IMR-90 (cell line): ENCODE data around the gene TMEM238. TPM values are rescaled to one million over a fixed set of nuclear protein-coding genes. Genes with fewer than 3 reads are reported as not detected.

Experiments used
- ATAC-seq: fragments of 200-7000 bp; cut with Tn5 transposase; 2 replicates; pipeline ENCODE4 v1.9.1; 2020; ENCODE audit warnings: low read depth, mild to moderate bottlenecking, moderate library complexity
- BruUV-seq: library from RNA; stranded (reverse); fragments of 400-500 nt; replicated peaks from 2 replicates; lab custom pipeline; 2021; lab: Mats Ljungman, UMichigan
- CTCF ChIA-PET: fragments of 300-600 bp; formaldehyde crosslinking; extraction: SDS; loops from one replicate; lab custom pipeline; 2021; ENCODE audit warnings: antibody characterized with exemption; lab: Yijun Ruan, JAX
- POLR2A ChIA-PET: fragments of 300-600 bp; sonication (Branson Sonifier 250); formaldehyde crosslinking; loops from one replicate; lab custom pipeline; 2022; ENCODE audit warnings: antibody characterized with exemption; ENCODE audit not compliant: unreplicated experiment; lab: Charles Lee
- DNase-seq: peaks from one replicate; pipeline ENCODE4 v3.0.0; 2013
- H2AFZ ChIP-seq: replicated peaks from 2 replicates; pipeline ENCODE3; 2013; ENCODE audit warnings: low read length, mild to moderate bottlenecking; ENCODE audit not compliant: poor library complexity
- H2AK5ac ChIP-seq: 2 replicates; pipeline ENCODE4 v1.6.1; 2013; ENCODE audit warnings: low read depth, low read length, inconsistent platforms
- H2AK9ac ChIP-seq: replicated peaks from 2 replicates; pipeline ENCODE3; 2013; ENCODE audit warnings: mild to moderate bottlenecking, low read depth, low read length, moderate library complexity; ENCODE audit not compliant: poor library complexity
- H2BK120ac ChIP-seq: 2 replicates; pipeline ENCODE4 v1.6.1; 2013; ENCODE audit warnings: low read depth, low read length, inconsistent platforms
- H2BK15ac ChIP-seq: 3 replicates; pipeline ENCODE4 v1.6.1; 2013; ENCODE audit warnings: low read depth, low read length, inconsistent platforms
- H2BK20ac ChIP-seq: 2 replicates; pipeline ENCODE4 v1.6.1; 2013; ENCODE audit warnings: low read depth, mild to moderate bottlenecking, inconsistent platforms, low read length, moderate library complexity
- H2BK5ac ChIP-seq: 2 replicates; pipeline ENCODE4 v1.6.1; 2013; ENCODE audit warnings: mild to moderate bottlenecking, low read depth, low read length, inconsistent platforms; ENCODE audit not compliant: poor library complexity, severe bottlenecking
- H3K14ac ChIP-seq: replicated peaks from 2 replicates; pipeline ENCODE4 v1.6.1; 2013; ENCODE audit warnings: low read depth, low read length, inconsistent platforms
- H3K18ac ChIP-seq: 2 replicates; pipeline ENCODE4 v1.6.1; 2013; ENCODE audit warnings: low read depth, low read length, control low read depth
- H3K23ac ChIP-seq: 2 replicates; pipeline ENCODE4 v1.6.1; 2013; ENCODE audit warnings: low read depth, low read length, inconsistent platforms
- H3K27ac ChIP-seq: 2 replicates; pipeline ENCODE4 v1.5.1; 2013; ENCODE audit warnings: mild to moderate bottlenecking, control low read depth, low read length; ENCODE audit not compliant: insufficient read depth
- H3K27me3 ChIP-seq: 2 replicates; pipeline ENCODE4 v1.6.1; 2013; ENCODE audit warnings: low read length; ENCODE audit not compliant: control insufficient read depth, insufficient read depth
- H3K36me3 ChIP-seq: 2 replicates; pipeline ENCODE4 v1.6.1; 2013; ENCODE audit warnings: low read length, mixed read lengths; ENCODE audit not compliant: control insufficient read depth, insufficient read depth
- H3K4ac ChIP-seq: 2 replicates; pipeline ENCODE4 v1.6.1; 2013; ENCODE audit warnings: low read depth, low read length, inconsistent platforms
- H3K4me1 ChIP-seq: 2 replicates; pipeline ENCODE4 v1.6.1; 2013; ENCODE audit warnings: low read length, mixed read lengths; ENCODE audit not compliant: control insufficient read depth, insufficient read depth
- H3K4me2 ChIP-seq: 2 replicates; pipeline ENCODE4 v1.6.1; 2013; ENCODE audit warnings: low read depth, mild to moderate bottlenecking, control low read depth, low read length, moderate library complexity
- H3K4me3 ChIP-seq: 2 replicates; pipeline ENCODE4 v1.5.1; 2013; ENCODE audit warnings: low read depth, mild to moderate bottlenecking, control low read depth, low read length, moderate library complexity; ENCODE audit not compliant: insufficient read depth
- H3K56ac ChIP-seq: 2 replicates; pipeline ENCODE4 v1.6.1; 2013; ENCODE audit warnings: low read length, inconsistent platforms; ENCODE audit not compliant: insufficient read depth; ENCODE audit errors: extremely low read depth
- H3K79me1 ChIP-seq, 2 experiments: 2 replicates each; pipeline ENCODE4 v1.6.1; 2013; ENCODE audit warnings: low read length in 2 of 2, inconsistent platforms in 1 of 2, low read depth in 1 of 2
- H3K9ac ChIP-seq: 2 replicates; pipeline ENCODE4 v1.6.1; 2013; ENCODE audit warnings: low read depth, low read length, control low read depth
- H3K9me1 ChIP-seq: 2 replicates; pipeline ENCODE4 v1.6.1; 2013; ENCODE audit warnings: low read length, inconsistent platforms; ENCODE audit not compliant: insufficient read depth
- H3K9me3 ChIP-seq: 2 replicates; pipeline ENCODE4 v1.6.1; 2013; ENCODE audit warnings: low read length; ENCODE audit not compliant: control insufficient read depth, insufficient read depth
- H4K20me1 ChIP-seq: 2 replicates; pipeline ENCODE4 v1.6.1; 2013; ENCODE audit warnings: low read length, inconsistent platforms; ENCODE audit not compliant: insufficient read depth
- H4K5ac ChIP-seq: 2 replicates; pipeline ENCODE4 v1.6.1; 2013; ENCODE audit warnings: mild to moderate bottlenecking, low read depth, low read length, control low read depth
- H4K8ac ChIP-seq, 2 experiments: 2 replicates each; pipeline ENCODE4 v1.6.1; 2013; ENCODE audit warnings: low read depth in 2 of 2, low read length in 2 of 2, control low read depth in 1 of 2, inconsistent platforms in 1 of 2
- H4K91ac ChIP-seq: 2 replicates; pipeline ENCODE4 v1.6.1; 2013; ENCODE audit warnings: low read depth, low read length, inconsistent platforms; ENCODE audit not compliant: insufficient read depth
- BHLHE40 ChIP-seq: fragments of 150-350 bp; IDR thresholded peaks from 2 replicates; pipeline ENCODE4 v1.6.1; 2016; ENCODE audit warnings: mild to moderate bottlenecking, low read depth, low read length
- CEBPB ChIP-seq: IDR thresholded peaks from 2 replicates; pipeline ENCODE4 v1.6.1; 2012; ENCODE audit warnings: low read depth, low read length, improper control_type of control experiment
- CHD1 ChIP-seq: IDR thresholded peaks from 2 replicates; pipeline ENCODE4 v1.6.1; 2012; ENCODE audit warnings: low read depth, low read length, improper control_type of control experiment
- MAFK ChIP-seq: IDR thresholded peaks from 2 replicates; pipeline ENCODE4 v1.6.1; 2012; ENCODE audit warnings: low read depth, low read length, improper control_type of control experiment
- MAZ ChIP-seq: IDR thresholded peaks from 2 replicates; pipeline ENCODE4 v1.6.1; 2012; ENCODE audit warnings: low read depth, mild to moderate bottlenecking, low read length, improper control_type of control experiment, moderate library complexity, borderline replicate concordance
- MXI1 ChIP-seq: IDR thresholded peaks from 2 replicates; pipeline ENCODE4 v1.6.1; 2012; ENCODE audit warnings: low read depth, mild to moderate bottlenecking, low read length, moderate library complexity, borderline replicate concordance
- NFE2L2 ChIP-seq: fragments of 150-350 bp; IDR thresholded peaks from 2 replicates; pipeline ENCODE4 v1.6.1; 2016; ENCODE audit warnings: low read depth, mild to moderate bottlenecking, low read length
- POLR2A ChIP-seq: IDR thresholded peaks from 2 replicates; pipeline ENCODE4 v1.6.1; 2012; ENCODE audit warnings: mild to moderate bottlenecking, low read depth, low read length
- RAD21 ChIP-seq: IDR thresholded peaks from 2 replicates; pipeline ENCODE4 v1.6.1; 2012; ENCODE audit warnings: low read length, improper control_type of control experiment
- RCOR1 ChIP-seq: IDR thresholded peaks from 2 replicates; pipeline ENCODE4 v1.6.1; 2012; ENCODE audit warnings: mild to moderate bottlenecking, low read length, improper control_type of control experiment; ENCODE audit not compliant: insufficient replicate concordance
- RFX5 ChIP-seq: IDR thresholded peaks from 2 replicates; pipeline ENCODE4 v1.8.0; 2012; ENCODE audit warnings: low read depth, mild to moderate bottlenecking, low read length, moderate library complexity
- SMC3 ChIP-seq: fragments of 150-350 bp; IDR thresholded peaks from 2 replicates; pipeline ENCODE4 v1.6.1; 2016; ENCODE audit warnings: low read depth, mild to moderate bottlenecking, antibody characterized with exemption, low read length, moderate library complexity
- WGBS, 2 experiments: methylation state at CpG; one replicate each; pipeline versions ENCODE4 v1.1.5 to v1.1.7; 2013; ENCODE audit warnings: missing lambda C conversion rate in 2 of 2; ENCODE audit not compliant: insufficient read length in 1 of 2; ENCODE audit errors: extremely low coverage in 2 of 2; 5-methylcytosine and 5-hydroxymethylcytosine counted together
- dilution Hi-C: fragments of 300-500 bp; cut with HindIII; formaldehyde crosslinking; loops from one replicate; pipeline ENCODE4 v1.14.3; 2018; ENCODE audit warnings: low sequenced_read_pairs; ENCODE audit not compliant: unreplicated experiment
- in situ Hi-C: fragments of 300-500 bp; cut with MboI; formaldehyde crosslinking; loops from 3 replicates; pipeline ENCODE4 v1.14.3; 2019; ENCODE audit warnings: low sequenced_read_pairs, inconsistent platforms, mixed read lengths
- intact Hi-C: fragments of 100-400 bp; cut with micrococcal nuclease; formaldehyde crosslinking; loops from 2 replicates; pipeline ENCODE4 v1.10.0; 2022
- polyA plus RNA-seq, 3 experiments: library from polyadenylated mRNA; depleted of rRNA; stranded (reverse); fragments of >200 nt; gene quantifications; 2 replicates each; pipeline ENCODE4 v1.2.3, GENCODE V29; 2012; ENCODE audit warnings: low replicate concordance in 1 of 3
- total RNA-seq: library from RNA; depleted of rRNA; stranded (reverse); fragments of >200 nt; gene quantifications from 2 replicates; pipeline ENCODE4 v1.2.3, GENCODE V29; 2012
- TF ChIP-seq, protein P1 (sequence below): conservative IDR thresholded peaks from 2 replicates; pipeline ENCODE4 v1.5.1; 2012; ENCODE audit warnings: mild to moderate bottlenecking, low read depth, low read length, improper control_type of control experiment
- TF ChIP-seq, protein P2 (sequence below): fragments of 150-350 bp; IDR thresholded peaks from 2 replicates; pipeline ENCODE4 v1.6.1; 2016; ENCODE audit warnings: low read depth, mild to moderate bottlenecking, low read length, moderate library complexity, borderline replicate concordance

The TMEM238 gene
- total and polyA plus RNA-seq, 2 of the 4 experiments (the other 2 are of a cell fraction): not detected

DNA sequence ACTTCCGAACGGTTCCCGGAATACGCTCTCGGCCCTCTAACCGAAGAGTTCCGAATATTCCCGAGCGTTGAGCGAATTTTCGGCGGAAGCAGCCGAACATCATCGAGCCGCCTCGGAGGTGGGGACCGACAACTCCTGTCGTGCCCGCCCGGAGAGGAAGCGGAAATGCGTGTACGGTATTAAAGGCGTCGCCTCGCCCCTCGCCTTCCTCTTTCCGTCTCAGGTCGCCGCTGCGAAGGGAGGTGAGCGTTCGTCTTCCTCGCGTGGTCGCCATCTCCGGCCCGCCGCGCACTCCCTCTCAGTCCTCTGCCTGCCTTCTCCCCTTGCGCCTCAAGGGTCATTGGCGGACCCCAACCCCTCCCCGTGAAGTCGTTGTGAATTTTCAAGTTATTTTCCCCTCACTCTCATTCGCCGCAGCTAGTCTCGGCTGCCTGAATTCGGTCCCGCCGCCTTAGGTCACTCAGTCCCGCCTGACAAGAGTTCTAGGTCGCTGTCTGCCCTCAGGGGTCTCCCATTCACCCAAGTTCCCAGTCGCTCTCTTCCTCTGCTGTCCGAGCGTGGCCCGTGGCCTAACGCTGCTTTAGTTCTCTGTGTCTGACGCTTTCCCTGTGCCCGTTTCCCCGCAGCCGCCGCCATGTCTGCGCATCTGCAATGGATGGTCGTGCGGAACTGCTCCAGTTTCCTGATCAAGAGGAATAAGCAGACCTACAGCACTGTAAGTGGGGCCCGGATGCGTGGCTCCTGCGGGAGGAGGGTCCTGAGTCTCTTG, 1.8 kb upstream of the TMEM238 start, which contains the start of gene RPL28:
TSS of gene RPL28 (plus strand) at position 209 of the 769 bp plus-strand sequence. CDS start at position 635, 426 bp downstream.
- in situ Hi-C loops: loop anchor here (10.0 kb wide), 1 partner anchor 91 kb away; no protein-coding TSS in a partner anchor
- TF ChIP-seq, protein P1, sequence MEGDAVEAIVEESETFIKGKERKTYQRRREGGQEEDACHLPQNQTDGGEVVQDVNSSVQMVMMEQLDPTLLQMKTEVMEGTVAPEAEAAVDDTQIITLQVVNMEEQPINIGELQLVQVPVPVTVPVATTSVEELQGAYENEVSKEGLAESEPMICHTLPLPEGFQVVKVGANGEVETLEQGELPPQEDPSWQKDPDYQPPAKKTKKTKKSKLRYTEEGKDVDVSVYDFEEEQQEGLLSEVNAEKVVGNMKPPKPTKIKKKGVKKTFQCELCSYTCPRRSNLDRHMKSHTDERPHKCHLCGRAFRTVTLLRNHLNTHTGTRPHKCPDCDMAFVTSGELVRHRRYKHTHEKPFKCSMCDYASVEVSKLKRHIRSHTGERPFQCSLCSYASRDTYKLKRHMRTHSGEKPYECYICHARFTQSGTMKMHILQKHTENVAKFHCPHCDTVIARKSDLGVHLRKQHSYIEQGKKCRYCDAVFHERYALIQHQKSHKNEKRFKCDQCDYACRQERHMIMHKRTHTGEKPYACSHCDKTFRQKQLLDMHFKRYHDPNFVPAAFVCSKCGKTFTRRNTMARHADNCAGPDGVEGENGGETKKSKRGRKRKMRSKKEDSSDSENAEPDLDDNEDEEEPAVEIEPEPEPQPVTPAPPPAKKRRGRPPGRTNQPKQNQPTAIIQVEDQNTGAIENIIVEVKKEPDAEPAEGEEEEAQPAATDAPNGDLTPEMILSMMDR: no peak
- no peak for TF ChIP-seq RCOR1
- no peak for TF ChIP-seq SMC3
- TF ChIP-seq, protein P2, sequence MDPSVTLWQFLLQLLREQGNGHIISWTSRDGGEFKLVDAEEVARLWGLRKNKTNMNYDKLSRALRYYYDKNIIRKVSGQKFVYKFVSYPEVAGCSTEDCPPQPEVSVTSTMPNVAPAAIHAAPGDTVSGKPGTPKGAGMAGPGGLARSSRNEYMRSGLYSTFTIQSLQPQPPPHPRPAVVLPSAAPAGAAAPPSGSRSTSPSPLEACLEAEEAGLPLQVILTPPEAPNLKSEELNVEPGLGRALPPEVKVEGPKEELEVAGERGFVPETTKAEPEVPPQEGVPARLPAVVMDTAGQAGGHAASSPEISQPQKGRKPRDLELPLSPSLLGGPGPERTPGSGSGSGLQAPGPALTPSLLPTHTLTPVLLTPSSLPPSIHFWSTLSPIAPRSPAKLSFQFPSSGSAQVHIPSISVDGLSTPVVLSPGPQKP: no peak
- TF ChIP-seq NFE2L2: no peak
- TF ChIP-seq CHD1: peak; percentile 96; the same call in 1 of the 2 replicates
- no peak for TF ChIP-seq MAFK
- peak; percentile 50 for TF ChIP-seq MXI1
- TF ChIP-seq MAZ: peak; percentile 49; the same call in 1 of the 2 replicates
- TF ChIP-seq BHLHE40: no peak
- TF ChIP-seq RAD21: no peak
- TF ChIP-seq CEBPB: no peak
- TF ChIP-seq RFX5: no peak
- TF ChIP-seq POLR2A: peak; percentile 100

More for the DNA sequence above, 1.8 kb upstream of the TMEM238 start, which contains the start of gene RPL28:
- ChIA-PET POLR2A (no interaction called here), CTCF (no interaction called here)
- peak within 1 kb of the TSS; percentile 79 to 99 for H4K8ac ChIP-seq
- peak within 1 kb of the TSS; percentile 82; the same call in 1 of the 3 replicates for H2BK15ac ChIP-seq
- H4K91ac ChIP-seq: peak within 1 kb of the TSS; percentile 98
- peaks cover 52% of the 10 kb centered on the region for H4K20me1 ChIP-seq
- ATAC-seq (peak; percentile 83), DNase-seq (peak; percentile 97)
- H2AK9ac ChIP-seq: peak within 1 kb of the TSS; percentile 99
- peak within 1 kb of the TSS; percentile 99 for H3K23ac ChIP-seq
- peak within 1 kb of the TSS; percentile 90 for H2AFZ ChIP-seq
- peak within 1 kb of the TSS; percentile 96 for H4K5ac ChIP-seq
- peak within 1 kb of the TSS; percentile 74 for H3K4me3 ChIP-seq
- peak within 1 kb of the TSS; percentile 100 for H3K14ac ChIP-seq
- peak within 1 kb of the TSS; percentile 98 for H2AK5ac ChIP-seq
- H3K4ac ChIP-seq: peak within 1 kb of the TSS; percentile 98
- TSS peak; percentile 91 for BruUV-seq
- H2BK5ac ChIP-seq: peak within 1 kb of the TSS; percentile 89
- H2BK20ac ChIP-seq: peak within 1 kb of the TSS; percentile 91
- peak within 1 kb of the TSS; percentile 99 for H3K56ac ChIP-seq
- H3K4me2 ChIP-seq: peak within 1 kb of the TSS; percentile 96
- no peaks in the 10 kb centered on the region for H3K27me3 ChIP-seq
- H3K9me1 ChIP-seq: peaks cover 28% of the 10 kb centered on the region
- WGBS, 2 experiments: 0% methylated on average over 55 of the region's 68 CpGs; no CpG with 5 or more reads in 1 of the 2 experiments
- H3K4me1 ChIP-seq: peaks cover 41% of the 10 kb centered on the region
- peaks cover 44% of the 10 kb centered on the region for H3K36me3 ChIP-seq
- peaks cover 24 to 55% of the 10 kb centered on the region in 2 experiments for H3K79me1 ChIP-seq
- peak within 1 kb of the TSS; percentile 96 for H3K9ac ChIP-seq
- H3K18ac ChIP-seq: peak within 1 kb of the TSS; percentile 98
- intact Hi-C loops: loop anchor here (5.0 kb wide), 2 partner anchors 84 to 104 kb away; partner anchors contain the start of genes BRSK1 and HSPBP1
- peak within 1 kb of the TSS; percentile 97 for H2BK120ac ChIP-seq
- no peaks in the 10 kb centered on the region for H3K9me3 ChIP-seq
- dilution Hi-C loops: no loop called here
- H3K27ac ChIP-seq: peak within 1 kb of the TSS; percentile 93
